ENCODE measurements around the gene CLEC16A. TPM values are rescaled to one million over a fixed set of nuclear protein-coding genes. Genes with fewer than 3 reads are reported as not detected.

The CLEC16A gene
- total and polyA plus RNA-seq, 9 of the 15 experiments (the other 6 are each of a cell fraction or from before 2014, with no cell fraction given): 1.00 to 22.3 (median 10.0) TPM

DNA sequence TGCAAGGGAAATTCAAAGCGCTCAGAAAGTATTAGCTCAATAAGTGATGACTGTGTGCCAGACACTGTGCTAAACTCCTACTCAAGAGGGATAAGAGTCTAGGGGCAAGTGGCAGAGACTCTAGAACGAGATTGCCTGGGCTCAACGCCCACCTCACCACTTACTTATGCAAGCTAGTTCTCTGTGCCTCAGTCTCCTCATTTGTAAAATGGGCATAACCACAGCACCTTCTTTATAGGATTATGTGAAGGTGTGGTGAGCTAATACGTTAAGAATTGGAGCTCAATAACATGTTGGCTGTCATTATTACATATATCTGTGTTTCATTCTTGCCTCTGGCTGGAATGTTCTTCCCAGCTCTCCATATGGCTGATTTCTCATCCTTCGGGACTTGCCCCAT is 17.5 kb upstream of the CLEC16A start:
- no peaks in the 10 kb centered on the region; the same call in 1 of the 2 replicates for H4K20me1 ChIP-seq (replicated peaks; ENCODE audit: control insufficient read depth, insufficient read depth, low read length)
- in situ Hi-C loops (cut with MboI): no loop called here
- FAIRE-seq (no peak), ATAC-seq (no peak), DNase-seq (ENCODE audit: extremely low read depth in 1 of 4, low spot score in 3 of 4) (no peak)
- no peaks in the 10 kb centered on the region for H3K9me1 ChIP-seq (ENCODE audit: control insufficient read depth, insufficient read depth, low read length)
- H3K4me1 ChIP-seq (replicated peaks in 1 of 2; ENCODE audit: control insufficient read depth in 2 of 2, insufficient read depth in 2 of 2, low read length in 2 of 2): peaks cover 0 to 9% of the 10 kb centered on the region in 2 experiments; a peak in 2 of 5 replicates
- no peak overlapping the region for H2AFZ ChIP-seq (ENCODE audit: low read depth, low read length)
- H3K9ac ChIP-seq (ENCODE audit: insufficient read depth in 1 of 2, low read depth in 2 of 2, low read length in 2 of 2): no peak overlapping the region
- intact Hi-C loops (cut with micrococcal nuclease): no loop called here
- no TSS peak for BruUV-seq (replicated peaks)
- no peaks in the 10 kb centered on the region for H3K27me3 ChIP-seq (ENCODE audit: control insufficient read depth in 2 of 2, insufficient read depth in 2 of 2, low read length in 2 of 2)
- H3K36me3 ChIP-seq (ENCODE audit: control insufficient read depth, insufficient read depth, low read length): peaks cover 25% of the 10 kb centered on the region; the same call in 2 of the 3 replicates
- no peaks in the 10 kb centered on the region for H3K9me3 ChIP-seq (replicated peaks; ENCODE audit: control insufficient read depth, insufficient read depth, low read depth, low read length)
- no peak overlapping the region for H3K4me2 ChIP-seq (ENCODE audit: insufficient read depth, low read length)
- CTCF ChIA-PET (ENCODE audit: low intra/inter-chr PET ratio): no interaction called here
- no peak overlapping the region for H3K27ac ChIP-seq (ENCODE audit: extremely low read depth, low read depth, low read length)
- H3K79me2 ChIP-seq (ENCODE audit: control insufficient read depth, insufficient read depth, low read length): no peaks in the 10 kb centered on the region
- H3K4me3 ChIP-seq: no peak overlapping the region
- TF ChIP-seq, protein P1, sequence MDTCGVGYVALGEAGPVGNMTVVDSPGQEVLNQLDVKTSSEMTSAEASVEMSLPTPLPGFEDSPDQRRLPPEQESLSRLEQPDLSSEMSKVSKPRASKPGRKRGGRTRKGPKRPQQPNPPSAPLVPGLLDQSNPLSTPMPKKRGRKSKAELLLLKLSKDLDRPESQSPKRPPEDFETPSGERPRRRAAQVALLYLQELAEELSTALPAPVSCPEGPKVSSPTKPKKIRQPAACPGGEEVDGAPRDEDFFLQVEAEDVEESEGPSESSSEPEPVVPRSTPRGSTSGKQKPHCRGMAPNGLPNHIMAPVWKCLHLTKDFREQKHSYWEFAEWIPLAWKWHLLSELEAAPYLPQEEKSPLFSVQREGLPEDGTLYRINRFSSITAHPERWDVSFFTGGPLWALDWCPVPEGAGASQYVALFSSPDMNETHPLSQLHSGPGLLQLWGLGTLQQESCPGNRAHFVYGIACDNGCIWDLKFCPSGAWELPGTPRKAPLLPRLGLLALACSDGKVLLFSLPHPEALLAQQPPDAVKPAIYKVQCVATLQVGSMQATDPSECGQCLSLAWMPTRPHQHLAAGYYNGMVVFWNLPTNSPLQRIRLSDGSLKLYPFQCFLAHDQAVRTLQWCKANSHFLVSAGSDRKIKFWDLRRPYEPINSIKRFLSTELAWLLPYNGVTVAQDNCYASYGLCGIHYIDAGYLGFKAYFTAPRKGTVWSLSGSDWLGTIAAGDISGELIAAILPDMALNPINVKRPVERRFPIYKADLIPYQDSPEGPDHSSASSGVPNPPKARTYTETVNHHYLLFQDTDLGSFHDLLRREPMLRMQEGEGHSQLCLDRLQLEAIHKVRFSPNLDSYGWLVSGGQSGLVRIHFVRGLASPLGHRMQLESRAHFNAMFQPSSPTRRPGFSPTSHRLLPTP (IDR thresholded peaks at IDR 0.05; ENCODE audit: borderline replicate concordance, extremely low read depth, insufficient read length): no peak
- peak; percentile 72 for TF ChIP-seq RBM25 (IDR thresholded peaks at IDR 0.05; ENCODE audit: low read depth, low read length, severe bottlenecking)
- POLR2A ChIA-PET: interaction anchor here (0.6 to 1.1 kb wide), 5 partner anchors 8 to 328 kb away, joined by 3 to 4 read pairs (median 3); no protein-coding TSS in a partner anchor
- WGBS (ENCODE audit: insufficient coverage, low coverage, missing lambda C conversion rate): 88% methylated on average over 5 of the region's 5 CpGs

All from K562 (cell line).